ENCODE data around the gene CCDC116.
"Not testable (repeated sequence)": the region's sequence is repeated elsewhere in the genome, so short reads cannot be mapped to it uniquely, and the experiment has no call there.

The CCDC116 gene

DNA sequence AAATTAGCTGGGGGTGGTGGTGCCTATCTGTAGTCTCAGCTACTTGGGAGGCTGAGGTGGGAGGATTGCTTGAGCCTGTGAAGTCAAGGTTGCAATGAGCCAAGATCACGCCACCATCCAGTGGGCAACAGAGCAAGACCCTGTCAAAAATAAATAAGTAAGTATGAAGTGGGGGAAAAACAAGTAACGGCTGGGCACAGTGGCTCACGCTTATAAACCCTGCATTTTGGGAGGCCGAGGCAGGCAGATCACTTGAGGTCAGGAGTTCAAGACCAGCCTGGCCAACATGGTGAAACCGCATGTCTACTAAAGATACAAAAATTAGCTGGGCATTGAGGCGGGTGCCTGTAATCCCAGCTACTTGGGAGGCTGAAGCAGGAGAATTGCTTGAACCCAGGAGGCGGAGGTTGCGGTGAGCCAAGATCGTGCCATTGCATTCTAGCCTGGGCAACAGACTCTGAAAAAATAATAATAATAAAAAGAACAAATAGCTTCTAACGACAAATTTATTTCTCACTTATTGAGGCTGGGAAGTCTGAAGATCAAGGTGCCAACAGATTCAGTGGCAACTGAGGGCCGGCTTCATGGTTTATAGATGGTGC, 22.9 kb upstream of the CCDC116 start:
- not testable (repeated sequence) for DNase-seq (ENCODE audit: low read depth)

DNA sequence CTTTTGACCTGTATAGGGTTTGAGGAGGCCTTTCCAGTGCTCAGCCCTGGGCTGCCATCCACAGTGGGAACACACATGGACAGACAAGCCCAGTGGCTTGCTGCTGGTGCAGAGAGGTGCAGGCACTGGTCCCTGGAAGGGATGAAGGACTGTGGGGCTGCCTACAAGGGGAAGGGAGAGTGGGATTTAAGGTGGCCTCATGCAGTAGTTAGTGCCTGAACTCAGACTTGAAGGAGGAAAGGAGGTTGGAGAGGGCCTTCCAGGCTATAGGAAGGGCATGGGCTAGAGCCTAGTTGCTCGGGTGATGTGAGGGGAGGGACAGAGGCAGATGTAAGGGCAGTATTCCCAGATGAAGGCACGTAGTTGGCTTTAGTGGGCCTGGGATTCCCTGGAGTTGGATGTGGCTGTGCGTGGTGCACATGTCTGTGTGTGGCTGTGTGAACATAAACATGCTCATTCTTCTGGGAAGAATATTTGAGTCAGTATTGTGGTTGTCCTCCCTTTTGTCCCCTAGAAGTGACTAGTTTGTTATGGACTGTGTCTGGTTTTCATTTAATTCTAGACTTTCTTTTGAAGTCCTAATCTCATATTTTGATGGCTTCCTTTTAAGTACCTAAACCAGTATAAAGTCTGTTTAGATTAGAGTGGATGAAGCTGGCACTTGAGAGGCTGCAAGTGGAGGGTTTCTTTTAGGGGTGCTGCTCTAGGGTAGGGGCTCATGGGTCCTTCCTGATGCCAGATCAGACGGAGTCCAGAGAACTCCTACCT, 21.2 kb upstream of the CCDC116 start:
- no peak for DNase-seq (ENCODE audit: low read depth)

DNA sequence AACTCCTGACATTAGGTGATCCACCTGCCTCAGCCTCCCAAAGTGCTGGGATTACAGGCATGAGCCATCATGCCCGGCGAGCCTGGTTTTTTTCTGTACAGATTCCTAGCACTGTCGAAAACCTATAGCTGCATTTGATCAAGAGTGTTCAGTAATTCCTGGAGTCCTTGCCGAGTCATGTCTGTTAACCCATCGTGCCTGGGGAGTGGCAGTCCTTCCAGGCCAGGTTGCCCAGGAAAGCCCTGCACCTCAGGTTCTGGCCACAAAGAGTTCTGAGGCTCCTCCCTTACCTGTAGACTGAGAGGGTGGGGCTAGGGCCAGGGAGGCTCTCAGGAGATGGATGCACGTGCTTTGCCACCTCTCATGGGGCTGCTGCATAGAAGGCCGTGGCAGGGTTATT, 19.7 kb upstream of the CCDC116 start:
- DNase-seq (ENCODE audit: low read depth): no peak

DNA sequence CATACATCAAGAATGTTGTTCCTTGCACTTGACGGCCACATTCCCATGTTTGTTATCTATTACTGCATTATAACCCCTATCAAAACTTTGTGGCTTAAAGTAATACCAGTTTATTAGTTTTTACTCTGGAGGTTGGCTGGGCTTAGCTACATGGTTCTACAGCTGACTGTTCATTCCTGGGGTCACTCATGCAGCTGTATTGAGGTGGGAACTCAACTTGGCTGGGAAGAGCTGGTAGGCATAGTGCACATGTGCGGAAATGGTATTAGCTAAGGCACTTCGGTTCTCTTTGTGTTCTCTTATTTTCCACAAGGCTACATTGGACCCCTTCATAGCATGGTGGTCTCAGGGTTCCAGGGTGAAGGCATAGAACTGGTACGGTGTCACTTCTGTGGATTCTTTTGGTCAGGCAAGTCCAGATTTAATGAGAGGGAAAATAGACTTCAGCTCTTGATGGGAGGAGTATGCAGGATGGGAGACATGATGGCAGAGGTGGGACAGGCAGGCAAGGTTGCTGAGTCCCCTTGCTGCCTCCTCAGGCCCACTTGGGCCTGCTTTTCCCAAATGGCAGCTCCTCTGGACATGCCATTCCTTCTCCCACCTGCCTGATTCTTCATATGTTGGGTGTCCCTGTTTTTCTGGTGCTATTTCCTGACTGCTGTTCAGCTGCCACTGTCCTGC, 18.9 kb upstream of the CCDC116 start:
- DNase-seq (ENCODE audit: low read depth): no peak

DNA sequence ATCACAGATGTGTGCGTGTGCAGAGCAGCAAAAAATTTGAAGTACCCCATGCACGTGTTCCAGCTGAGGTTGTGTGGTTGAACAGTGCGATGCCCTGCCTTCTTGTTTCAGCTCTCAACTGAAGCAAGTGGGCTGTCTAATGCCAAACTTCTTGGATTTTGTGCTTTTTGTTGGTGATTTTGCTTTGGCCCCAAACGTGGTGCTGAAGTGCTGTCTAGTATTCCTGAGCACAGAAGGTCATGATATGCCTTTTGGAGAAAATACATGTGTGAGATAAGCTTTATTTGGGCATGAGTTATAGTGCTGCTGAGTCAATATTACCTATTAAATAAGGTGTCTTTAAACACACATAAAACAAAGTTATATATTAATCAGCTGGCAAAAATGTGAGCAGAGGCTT, 16.8 kb upstream of the CCDC116 start:
- DNase-seq (ENCODE audit: low read depth): no peak

DNA sequence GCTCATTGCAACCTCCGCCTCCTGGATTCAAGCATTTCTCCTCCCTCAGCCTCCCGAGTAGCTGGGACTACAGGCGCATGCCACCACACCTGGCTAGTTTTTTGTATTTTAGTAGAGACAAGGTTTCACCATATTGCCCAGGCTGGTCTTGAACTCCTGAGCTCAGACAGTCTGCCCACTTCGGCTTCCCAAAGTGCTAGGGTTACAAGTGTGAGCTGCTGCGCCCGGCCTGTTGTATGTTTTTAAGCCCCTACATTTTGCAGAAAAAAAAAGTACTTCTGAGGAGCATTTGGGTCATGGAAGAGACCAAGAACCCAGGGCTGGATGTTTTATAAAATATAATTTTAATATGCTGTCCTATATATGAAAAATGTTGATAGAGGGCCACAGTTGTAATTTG, 15.2 kb upstream of the CCDC116 start:
- not testable (repeated sequence) for DNase-seq (ENCODE audit: low read depth)

DNA sequence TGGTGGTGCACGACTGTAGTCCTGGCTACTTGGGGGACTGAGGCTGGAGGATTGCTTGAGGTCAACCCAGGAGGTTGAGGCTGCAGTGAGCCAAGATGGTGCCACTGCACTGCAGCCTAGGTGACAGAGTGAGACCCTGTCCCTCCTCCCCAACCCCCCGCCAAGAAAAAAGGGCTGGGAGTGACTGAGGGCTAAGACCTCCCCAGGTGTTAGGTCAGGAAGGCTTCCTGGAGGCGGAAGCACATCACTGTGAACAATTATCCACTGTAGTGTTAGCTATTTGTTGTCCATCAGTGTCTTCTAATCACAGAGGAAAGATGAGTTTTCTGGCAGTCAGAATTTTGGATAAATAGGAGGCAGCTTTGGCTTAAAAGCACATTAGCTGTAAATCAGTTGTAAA, 11.5 kb upstream of the CCDC116 start:
- DNase-seq (ENCODE audit: low read depth): no peak

DNA sequence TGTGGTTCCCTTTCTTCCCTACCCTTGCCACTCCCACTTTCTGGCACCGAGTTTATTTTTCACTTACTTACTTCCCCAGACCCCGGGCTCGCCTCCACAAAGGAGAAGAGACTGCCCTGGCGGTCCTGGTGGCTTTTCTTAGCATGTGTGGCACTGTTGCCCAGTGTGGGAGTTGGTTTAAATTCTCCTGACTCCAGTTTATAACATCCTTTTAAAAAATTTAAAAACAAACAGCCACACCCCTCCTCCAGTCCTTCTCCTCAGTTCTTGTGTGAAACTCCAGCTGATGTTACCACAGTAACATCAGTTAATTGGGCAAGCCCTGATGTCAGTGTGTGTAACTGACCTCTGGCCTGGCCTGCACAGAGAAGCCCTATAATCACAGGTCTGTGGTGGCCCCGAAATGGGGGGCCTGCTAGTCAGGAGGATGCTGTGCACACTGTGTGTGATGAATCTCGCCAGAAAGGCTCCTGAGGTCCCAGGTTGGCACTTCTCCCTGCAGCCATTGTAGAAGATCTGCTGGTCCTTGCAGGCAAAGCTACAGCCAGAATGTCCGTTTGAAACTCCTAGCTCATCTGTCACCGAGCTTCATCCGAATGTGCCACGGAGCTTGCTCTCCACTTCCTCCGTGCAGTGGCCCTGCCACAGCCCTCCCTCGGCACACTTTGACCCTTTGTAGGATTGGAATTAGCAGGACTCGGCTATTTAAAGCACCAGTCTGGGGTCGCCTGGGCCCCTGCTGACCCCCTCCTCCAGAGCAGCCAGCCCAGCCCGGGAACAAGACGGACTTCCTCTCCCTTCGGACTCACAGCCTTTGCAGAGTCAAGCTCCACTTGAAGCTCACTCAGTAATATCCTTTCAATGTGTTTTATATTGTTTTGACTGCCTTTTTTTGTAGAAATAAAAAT, 10.3 kb upstream of the CCDC116 start:
- peak; percentile 14 for DNase-seq (ENCODE audit: low read depth)

DNA sequence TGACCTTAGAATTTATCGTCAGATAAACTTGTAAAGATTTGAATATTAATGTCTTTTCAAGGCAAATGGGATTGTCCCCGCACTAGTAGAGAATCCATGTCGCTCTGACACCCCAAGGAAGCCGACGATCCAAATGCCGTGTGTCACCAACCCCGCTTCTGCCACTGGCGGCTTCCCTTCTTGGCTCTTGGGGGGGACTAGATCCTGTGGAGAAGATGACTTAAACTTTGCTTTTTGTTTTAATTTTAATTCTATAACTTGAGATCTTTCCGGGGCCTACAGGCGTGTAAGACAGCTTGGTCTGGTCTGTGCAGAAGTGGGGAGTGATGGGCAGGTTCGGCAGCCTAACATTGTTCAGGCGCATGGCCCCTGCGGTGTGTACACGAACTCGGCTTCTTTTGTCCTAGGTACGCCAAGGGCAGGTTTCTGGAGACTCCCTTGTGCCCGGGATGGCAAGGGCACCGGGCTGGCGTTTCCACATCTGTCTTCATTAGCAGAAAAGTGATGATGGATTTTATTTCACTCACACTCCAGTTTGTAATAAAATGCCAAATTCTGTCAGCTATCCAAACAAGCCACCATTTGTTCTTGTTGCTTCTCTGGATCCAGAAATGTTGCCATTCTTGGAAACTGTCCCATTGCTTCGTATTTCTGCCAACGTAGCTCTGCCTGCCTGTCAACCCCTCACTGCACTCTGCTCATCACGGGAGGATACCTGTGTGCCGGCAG, 9.5 kb upstream of the CCDC116 start:
- DNase-seq (ENCODE audit: low read depth): no peak

DNA sequence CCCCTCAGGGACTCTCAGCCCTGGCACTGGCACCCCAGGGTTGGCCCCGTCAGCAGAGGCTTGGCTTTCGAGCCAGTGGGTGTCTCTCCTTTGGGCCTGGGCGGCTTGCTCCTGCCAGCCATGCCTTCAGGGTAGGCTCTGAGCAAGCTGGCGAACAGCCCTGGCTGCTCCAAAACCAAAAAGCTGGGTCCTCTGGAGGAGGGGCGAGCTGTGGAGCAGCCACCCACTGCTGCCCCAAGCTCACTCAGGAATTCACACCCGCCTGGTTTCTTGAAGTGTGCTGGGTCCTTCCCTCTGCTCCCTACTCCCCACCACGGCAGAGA, 9.0 kb upstream of the CCDC116 start:
- DNase-seq (ENCODE audit: low read depth): no peak

DNA sequence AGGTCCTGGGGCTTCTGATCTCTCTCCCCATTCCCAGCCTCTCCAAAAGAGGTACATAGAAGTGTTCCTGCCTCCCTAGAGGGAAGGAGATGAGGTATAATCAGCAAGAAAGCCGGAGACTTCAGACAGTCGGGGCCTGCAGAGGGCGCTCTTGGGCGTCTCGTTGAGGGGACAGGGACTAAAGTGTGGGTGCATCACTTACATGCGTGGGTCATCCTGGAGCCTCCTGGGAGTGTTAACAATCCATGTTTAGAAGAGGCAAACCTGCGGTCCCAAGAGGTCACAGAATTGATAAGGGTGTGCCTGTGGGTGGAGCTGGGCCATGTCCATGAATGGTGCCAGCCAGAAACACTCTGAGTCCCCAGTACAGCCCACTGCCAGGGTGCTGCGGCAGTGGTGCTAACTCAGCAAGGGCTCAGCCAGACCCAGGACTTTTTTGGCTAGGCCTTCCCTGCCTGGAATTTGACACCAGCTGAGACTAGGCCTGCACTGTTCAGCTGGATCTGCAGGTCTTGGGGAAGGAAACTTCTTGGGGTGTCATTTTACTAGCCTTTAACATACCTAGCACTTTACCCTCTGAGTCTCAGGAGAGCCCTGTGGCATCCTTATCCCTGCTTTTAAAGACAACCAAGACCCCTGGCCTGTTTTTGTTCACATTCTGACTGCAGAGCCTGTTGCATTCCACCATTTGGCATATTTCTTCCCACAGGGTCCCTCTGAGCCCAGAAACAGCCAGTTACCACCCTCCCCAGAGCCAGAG, 8.3 kb upstream of the CCDC116 start:
- DNase-seq (ENCODE audit: low read depth): peak; percentile 9

DNA sequence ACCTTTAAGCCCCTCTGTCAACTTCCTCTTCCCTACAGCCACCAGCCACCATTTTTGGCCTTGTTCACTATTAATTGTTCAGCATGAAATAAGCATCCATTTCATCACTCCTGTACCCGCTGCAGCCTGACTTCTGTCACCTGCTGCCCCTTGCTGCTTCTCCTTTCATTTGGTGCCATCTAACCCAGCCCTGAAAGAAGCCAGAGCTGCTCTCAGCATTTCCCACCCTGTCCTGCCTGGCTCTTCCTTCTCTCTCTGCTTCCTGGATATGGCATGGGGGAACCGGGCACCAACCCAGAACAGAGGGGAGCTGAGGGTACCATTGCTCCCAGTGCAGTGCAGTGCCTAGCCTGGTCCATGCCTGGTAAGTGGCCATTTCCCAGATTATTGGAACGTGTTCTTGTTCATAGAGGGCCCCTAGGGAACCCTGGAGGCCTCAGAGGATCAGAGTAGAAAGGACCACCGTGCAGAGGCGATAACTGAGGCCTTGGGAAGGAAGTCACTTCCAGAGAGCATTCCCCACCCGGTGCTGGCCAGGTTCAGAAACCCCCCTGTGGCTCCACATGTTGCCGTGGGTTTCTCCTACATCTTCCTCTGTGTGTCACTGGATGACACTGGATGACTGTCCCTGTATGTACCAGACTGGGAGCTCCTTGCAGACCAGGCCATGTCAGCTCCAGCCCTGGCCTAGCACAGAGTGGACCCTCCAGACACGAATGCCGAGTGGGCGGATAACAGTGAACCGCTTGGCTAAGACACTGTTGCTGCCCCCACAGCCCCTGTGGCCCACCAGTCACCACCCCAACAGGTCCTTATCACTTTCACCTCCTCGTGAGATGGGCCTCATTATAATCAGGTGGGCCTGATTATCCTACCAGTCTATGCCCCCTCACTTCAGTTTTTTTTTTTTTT, 7.4 kb upstream of the CCDC116 start:
- no peak for DNase-seq (ENCODE audit: low read depth)

DNA sequence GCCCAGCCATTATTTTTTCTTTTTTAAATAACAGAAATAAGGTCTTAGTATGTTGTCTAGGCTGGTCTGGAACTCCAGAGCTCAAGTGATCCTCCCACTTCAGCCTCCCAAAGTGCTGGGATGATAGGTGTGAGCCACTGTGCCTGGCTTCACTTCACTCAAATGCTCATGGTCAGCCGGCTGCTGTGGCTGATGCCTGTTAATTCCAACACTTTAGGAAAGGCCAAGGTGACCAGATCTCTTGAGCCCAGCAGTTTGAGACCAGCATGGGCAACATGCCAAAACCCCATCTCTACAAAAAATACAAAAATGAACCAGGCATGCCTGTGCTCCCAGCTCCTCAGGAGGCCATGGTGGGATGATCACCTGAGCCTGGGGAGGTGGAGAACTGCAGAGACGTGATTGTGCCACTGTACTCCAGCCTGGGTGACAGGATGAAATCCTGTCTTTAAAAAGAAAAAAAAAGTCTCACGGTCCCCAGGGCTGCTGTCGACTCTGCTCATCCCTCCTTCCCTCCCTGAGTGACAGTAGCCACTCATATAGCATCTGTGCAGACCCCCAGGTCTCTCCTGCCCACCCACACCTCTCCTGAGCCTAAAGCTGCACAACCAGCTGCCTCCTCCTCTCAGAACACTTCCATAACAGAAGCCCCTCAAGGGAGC, 6.4 kb upstream of the CCDC116 start:
- DNase-seq (ENCODE audit: low read depth): no peak

DNA sequence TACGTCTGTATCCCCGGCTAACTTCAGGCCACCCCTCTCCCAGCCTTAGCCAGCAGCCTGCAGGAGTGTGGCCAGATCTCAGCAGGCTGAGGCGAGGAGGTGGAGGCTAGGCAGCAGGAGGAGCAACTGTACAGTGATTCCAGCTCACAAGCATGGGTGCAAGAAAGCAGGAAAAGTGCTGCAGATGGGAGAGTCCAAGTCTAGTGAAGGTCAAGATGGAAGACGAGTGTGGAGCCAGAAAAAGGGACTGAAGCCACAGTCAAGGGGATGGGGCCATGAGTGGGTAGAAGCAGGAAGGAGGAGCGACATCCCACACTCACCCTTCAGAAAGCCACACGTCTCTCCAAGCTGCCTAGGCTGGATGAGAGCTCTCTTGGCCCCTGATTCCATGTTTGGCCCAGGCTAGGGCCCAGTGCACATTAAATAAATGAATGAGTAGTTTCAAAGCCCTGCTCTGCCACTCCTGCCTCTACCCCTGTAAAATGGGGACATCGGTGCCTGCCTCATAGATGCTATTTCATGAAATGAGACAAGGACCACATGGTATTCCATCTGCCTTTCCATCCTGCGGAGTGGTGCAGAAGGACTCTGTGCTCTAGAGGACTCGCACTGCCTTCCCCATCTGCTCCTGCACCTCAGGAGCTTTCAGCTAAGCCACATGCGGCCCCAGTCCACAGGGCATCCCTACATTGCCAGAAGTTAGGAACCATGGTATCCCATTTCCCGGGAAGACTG, 5.7 kb upstream of the CCDC116 start:
- DNase-seq (ENCODE audit: low read depth): no peak

DNA sequence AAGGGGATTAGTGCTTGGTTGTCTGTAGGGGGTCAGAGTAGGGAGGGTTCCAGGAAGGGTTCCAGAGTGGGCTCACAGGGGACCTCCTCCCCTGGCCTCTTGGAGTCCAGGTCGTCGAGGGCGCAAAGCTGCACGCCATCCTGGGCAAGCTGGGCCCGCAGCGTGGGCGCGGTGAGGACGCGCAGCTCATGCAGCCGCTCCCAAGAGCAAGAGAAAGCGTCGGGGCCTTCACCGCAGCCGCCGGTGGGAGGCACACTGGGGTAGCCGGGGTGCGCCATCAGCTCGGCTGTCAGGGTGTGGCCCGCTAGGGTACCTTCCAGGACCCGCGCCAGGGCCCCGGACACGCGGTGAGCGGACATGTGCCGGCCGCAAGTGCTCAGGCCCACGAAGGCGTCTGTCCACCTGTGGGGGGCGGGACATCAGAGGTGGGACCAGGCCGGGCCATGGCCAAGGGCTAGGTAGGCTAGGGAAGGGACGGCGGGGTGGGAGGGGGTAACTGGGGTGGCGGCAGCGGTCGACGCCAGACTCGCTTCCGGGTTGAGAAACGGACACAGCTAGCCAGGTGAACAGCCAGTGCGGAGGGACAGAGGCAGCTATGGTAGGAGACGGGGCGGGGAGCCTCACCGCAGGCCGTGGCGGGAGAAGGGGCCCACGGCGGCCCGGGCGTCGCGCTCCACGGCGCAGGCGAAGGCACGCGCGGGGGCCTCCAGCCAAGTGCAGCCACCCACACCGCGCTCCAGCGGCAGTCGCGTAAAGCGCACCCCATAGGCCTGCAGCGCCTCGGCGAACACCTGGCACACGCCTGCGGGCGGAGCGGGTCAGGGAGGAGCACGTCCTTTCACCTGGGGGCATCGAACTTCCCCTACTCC, 3.9 kb upstream of the CCDC116 start:
- no peak for DNase-seq (ENCODE audit: low read depth)

DNA sequence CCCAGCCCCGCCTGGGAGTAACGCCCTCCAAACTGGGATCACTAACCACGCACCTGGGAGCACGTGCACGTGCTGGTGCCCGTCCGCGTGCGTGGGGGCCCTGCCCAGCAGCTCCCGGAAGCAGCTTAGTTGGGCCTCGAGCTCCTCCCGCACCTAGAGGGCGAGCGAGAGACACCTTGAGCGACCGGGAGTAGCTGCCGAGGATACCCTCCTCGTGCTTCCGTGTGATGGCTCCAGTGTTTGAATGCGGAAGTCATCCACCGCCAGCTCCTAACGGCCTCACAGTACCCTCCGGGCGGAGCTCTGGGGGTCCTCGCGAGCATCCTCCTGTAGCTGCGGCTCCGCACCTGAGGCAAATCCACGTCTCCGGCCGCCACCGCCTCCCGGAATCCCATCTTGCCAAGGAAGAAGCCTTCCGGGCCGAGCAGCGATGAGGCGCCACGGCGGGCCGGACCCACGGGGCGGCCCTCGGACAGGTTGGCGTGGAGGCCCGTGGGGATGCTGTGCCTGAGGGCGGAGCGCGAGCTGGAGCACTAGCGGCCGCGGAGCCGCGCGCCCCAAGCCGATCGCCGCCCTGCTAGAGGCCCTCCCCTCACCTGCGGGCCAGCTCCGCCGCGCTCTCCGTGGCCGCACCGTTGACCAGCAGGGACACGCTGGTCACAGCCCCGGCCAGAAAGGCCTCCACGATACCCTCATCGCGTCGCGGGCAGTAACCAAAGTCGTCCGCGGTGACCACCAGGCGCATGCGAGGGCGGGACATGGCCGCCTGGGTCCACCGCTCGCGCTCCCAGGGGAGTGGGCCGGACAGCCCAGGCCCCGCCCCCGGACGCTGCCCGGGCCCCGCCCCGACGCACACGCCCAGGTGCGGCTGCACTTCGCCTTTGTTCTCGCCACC, 3.1 kb upstream of the CCDC116 start, which contains the start of gene YDJC:
Gene YDJC (minus strand): TSS at position 768 of the 895 bp plus-strand sequence. CDS start 8 bp downstream, at position 760.
- DNase-seq (ENCODE audit: low read depth): peak; percentile 77
